Mammary epithelial cell (primary cell): ENCODE results near the gene GJA3.

Source experiments
- CTCF ChIP-seq, 2 donors: IDR thresholded peaks in 1 of 2; conservative IDR thresholded peaks in 1 of 2; 2 replicates each; pipeline ENCODE4 v1.5.1; 2011 to 2012; ENCODE audit warnings: inconsistent platforms in 2 of 2, low read length in 2 of 2, mild to moderate bottlenecking in 2 of 2, control low read depth in 1 of 2, low read depth in 1 of 2; ENCODE audit not compliant: insufficient read depth in 1 of 2; ENCODE audit errors: extremely low read depth in 1 of 2
- EZH2 ChIP-seq: IDR thresholded peaks from 2 replicates; pipeline ENCODE4 v1.6.1; 2012; ENCODE audit warnings: low read length, inconsistent platforms, borderline replicate concordance

GRCh38 chr13:20160306-20161274, at the start of gene GJA3:
- no peak for TF ChIP-seq CTCF (conservative IDR thresholded peaks at IDR 0.05 in 1 of 2, IDR thresholded peaks at IDR 0.05 in 1 of 2; ENCODE audit: extremely low read depth in 1 of 2, insufficient read depth in 1 of 2, low read depth in 1 of 2, low read length in 2 of 2)
- TF ChIP-seq EZH2 = no peak
